ENCODE results near the gene EXOSC5. TPM values are rescaled to one million over a fixed set of nuclear protein-coding genes. Genes with fewer than 3 reads are reported as not detected.

Gene EXOSC5
- total RNA-seq, 1 experiment from 2014 or later = 43.1 TPM

DNA sequence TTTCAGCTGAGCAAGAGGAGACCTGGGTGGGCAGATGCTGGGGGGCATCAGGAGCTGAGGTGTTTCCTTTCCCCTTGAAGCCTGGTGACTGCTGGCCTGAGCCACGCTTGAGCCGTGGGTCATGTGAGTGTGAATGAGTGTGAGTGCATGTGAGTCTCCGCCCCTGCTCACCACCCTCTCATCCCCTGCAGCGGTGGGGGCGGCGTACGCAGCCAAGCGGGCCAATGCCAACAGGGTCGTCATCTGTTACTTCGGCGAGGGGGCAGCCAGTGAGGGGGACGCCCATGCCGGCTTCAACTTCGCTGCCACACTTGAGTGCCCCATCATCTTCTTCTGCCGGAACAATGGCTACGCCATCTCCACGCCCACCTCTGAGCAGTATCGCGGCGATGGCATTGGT is 24.8 kb upstream of the EXOSC5 start:
- H3K4me3 ChIP-seq (ENCODE audit: low read depth, low read length, poor library complexity, severe bottlenecking) = no peak overlapping the region
- no peaks in the 10 kb centered on the region for H3K27me3 ChIP-seq (replicated peaks; ENCODE audit: insufficient read depth, low read depth, low read length, poor library complexity)
- POLR2A ChIA-PET (ENCODE audit: low non-redundant PET) = no interaction called here
- no peaks in the 10 kb centered on the region for H3K9me3 ChIP-seq (ENCODE audit: low read depth, low read length, poor library complexity, severe bottlenecking)
- no peak for DNase-seq (ENCODE audit: low spot score)
- CTCF ChIA-PET = no interaction called here
- intact Hi-C loops (cut with micrococcal nuclease; ENCODE audit: unreplicated experiment) = no loop called here
- H3K4me1 ChIP-seq (ENCODE audit: insufficient read depth, low read length, poor library complexity, severe bottlenecking) = peaks cover 4% of the 10 kb centered on the region
- H3K27ac ChIP-seq (ENCODE audit: low read depth, low read length, poor library complexity, severe bottlenecking) = no peak overlapping the region
- no TSS peak for BruUV-seq (replicated peaks)
- peaks cover 13% of the 10 kb centered on the region for H3K36me3 ChIP-seq (ENCODE audit: insufficient read depth, low read length, poor library complexity, severe bottlenecking)
- TF ChIP-seq, protein P1, sequence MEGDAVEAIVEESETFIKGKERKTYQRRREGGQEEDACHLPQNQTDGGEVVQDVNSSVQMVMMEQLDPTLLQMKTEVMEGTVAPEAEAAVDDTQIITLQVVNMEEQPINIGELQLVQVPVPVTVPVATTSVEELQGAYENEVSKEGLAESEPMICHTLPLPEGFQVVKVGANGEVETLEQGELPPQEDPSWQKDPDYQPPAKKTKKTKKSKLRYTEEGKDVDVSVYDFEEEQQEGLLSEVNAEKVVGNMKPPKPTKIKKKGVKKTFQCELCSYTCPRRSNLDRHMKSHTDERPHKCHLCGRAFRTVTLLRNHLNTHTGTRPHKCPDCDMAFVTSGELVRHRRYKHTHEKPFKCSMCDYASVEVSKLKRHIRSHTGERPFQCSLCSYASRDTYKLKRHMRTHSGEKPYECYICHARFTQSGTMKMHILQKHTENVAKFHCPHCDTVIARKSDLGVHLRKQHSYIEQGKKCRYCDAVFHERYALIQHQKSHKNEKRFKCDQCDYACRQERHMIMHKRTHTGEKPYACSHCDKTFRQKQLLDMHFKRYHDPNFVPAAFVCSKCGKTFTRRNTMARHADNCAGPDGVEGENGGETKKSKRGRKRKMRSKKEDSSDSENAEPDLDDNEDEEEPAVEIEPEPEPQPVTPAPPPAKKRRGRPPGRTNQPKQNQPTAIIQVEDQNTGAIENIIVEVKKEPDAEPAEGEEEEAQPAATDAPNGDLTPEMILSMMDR (conservative IDR thresholded peaks at IDR 0.05; ENCODE audit: low read depth, low read length) = no peak
- TF ChIP-seq EZH2 (IDR thresholded peaks at IDR 0.05; ENCODE audit: borderline replicate concordance, low read depth, low read length, poor library complexity, severe bottlenecking) = no peak

DNA sequence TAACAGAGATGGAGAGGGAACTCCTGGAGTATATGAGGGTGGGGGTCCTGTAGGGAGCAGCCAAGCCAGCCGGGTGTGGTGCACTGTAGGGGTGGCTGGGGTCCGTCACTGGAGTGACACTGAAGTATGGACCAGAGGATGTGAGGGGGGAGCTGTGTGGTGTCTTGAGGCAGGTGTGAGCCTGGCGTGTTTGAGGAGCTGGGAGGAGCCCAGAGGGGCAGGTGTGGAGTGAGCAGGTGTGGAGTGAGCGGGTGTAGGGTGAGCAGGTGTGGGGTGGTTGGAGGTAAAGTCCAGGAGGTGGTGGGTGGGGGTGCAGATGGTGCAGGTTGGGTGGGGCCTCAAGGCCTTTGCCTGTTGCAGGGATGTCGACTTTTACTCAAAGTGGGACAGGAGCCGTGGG is 24.2 kb upstream of the EXOSC5 start:
- Histone ChIP-seq H3K36me3 (ENCODE audit: insufficient read depth, low read length, poor library complexity, severe bottlenecking) (peaks cover 14% of the 10 kb centered on the region), H3K9me3 (ENCODE audit: low read depth, low read length, poor library complexity, severe bottlenecking) (no peaks in the 10 kb centered on the region), H3K4me3 (ENCODE audit: low read depth, low read length, poor library complexity, severe bottlenecking) (no peak overlapping the region), H3K27ac (ENCODE audit: low read depth, low read length, poor library complexity, severe bottlenecking) (no peak overlapping the region), H3K4me1 (ENCODE audit: insufficient read depth, low read length, poor library complexity, severe bottlenecking) (no peaks in the 10 kb centered on the region), H3K27me3 (replicated peaks; ENCODE audit: insufficient read depth, low read depth, low read length, poor library complexity) (no peaks in the 10 kb centered on the region)
- TF ChIP-seq, protein P1 (conservative IDR thresholded peaks at IDR 0.05; ENCODE audit: low read depth, low read length) = no peak
- TF ChIP-seq EZH2 (IDR thresholded peaks at IDR 0.05; ENCODE audit: borderline replicate concordance, low read depth, low read length, poor library complexity, severe bottlenecking) = no peak
- no TSS peak for BruUV-seq (replicated peaks)
- POLR2A ChIA-PET (ENCODE audit: low non-redundant PET) = no interaction called here
- intact Hi-C loops (cut with micrococcal nuclease; ENCODE audit: unreplicated experiment) = no loop called here
- no peak for DNase-seq (ENCODE audit: low spot score)
- CTCF ChIA-PET = no interaction called here

DNA sequence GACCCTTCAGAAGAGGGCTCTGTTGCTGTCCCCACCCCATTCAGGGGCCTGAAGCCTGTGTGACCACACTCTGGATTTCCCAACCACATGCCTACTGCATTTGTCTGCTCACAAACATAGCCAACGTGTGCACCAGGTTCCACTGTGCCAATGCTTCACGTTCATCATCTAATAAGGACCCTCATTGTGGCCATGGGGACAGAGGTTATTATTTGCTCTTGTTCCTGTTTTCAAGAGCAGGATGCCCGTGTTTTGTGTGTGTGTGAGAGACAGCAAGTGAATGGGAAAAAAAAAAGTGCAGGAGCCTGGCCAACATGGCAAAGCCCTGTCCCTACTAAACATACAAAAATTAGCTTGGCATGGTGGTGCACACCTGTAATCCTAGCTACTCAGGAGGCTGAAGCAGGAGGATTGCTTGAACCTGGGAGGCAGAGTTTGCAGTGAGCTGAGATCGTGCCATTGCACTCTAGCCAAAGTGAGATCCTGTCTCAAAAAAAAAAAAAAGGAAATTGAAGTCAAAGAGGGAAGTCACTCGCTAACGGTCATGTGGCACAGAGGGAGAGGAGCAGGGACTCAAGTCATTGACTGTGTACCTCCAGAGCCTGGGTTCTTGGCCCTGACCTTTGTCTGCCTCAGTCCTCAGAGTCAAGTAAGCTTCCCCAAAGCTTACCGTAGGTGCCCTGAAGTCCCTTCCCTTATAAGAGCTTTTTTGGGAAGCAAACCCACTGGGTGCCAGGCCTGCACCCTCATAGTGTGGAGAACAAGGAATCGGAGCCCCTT is 23.1 kb upstream of the EXOSC5 start:
- H3K4me1 ChIP-seq (ENCODE audit: insufficient read depth, low read length, poor library complexity, severe bottlenecking) = no peaks in the 10 kb centered on the region
- no peak for TF ChIP-seq EZH2 (IDR thresholded peaks at IDR 0.05; ENCODE audit: borderline replicate concordance, low read depth, low read length, poor library complexity, severe bottlenecking)
- TF ChIP-seq, protein P1 (conservative IDR thresholded peaks at IDR 0.05; ENCODE audit: low read depth, low read length) = no peak
- H3K9me3 ChIP-seq (ENCODE audit: low read depth, low read length, poor library complexity, severe bottlenecking) = no peaks in the 10 kb centered on the region
- no peak overlapping the region for H3K4me3 ChIP-seq (ENCODE audit: low read depth, low read length, poor library complexity, severe bottlenecking)
- ChIA-PET POLR2A (ENCODE audit: low non-redundant PET) (no interaction called here), CTCF (no interaction called here)
- H3K27ac ChIP-seq (ENCODE audit: low read depth, low read length, poor library complexity, severe bottlenecking) = no peak overlapping the region
- H3K36me3 ChIP-seq (ENCODE audit: insufficient read depth, low read length, poor library complexity, severe bottlenecking) = peaks cover 12% of the 10 kb centered on the region
- H3K27me3 ChIP-seq (replicated peaks; ENCODE audit: insufficient read depth, low read depth, low read length, poor library complexity) = no peaks in the 10 kb centered on the region
- intact Hi-C loops (cut with micrococcal nuclease; ENCODE audit: unreplicated experiment) = no loop called here
- BruUV-seq (replicated peaks) = no TSS peak
- DNase-seq (ENCODE audit: low spot score) = no peak
